DMS79 treated with DMSO at 0.1 percent for 48 hours (cell line): ENCODE data around the gene PAK1IP1.
A peak's percentile ranks its signal among the peaks of the same experiment; 100 is the strongest.
"Not testable (repeated sequence)": the region's sequence is repeated elsewhere in the genome, so short reads cannot be mapped to it uniquely, and the experiment has no call there.

ENCODE experiments used
- DNase-seq: peaks from one replicate; lab custom pipeline; 2025; lab: John Stamatoyannopoulos, UW

The PAK1IP1 gene

DNA sequence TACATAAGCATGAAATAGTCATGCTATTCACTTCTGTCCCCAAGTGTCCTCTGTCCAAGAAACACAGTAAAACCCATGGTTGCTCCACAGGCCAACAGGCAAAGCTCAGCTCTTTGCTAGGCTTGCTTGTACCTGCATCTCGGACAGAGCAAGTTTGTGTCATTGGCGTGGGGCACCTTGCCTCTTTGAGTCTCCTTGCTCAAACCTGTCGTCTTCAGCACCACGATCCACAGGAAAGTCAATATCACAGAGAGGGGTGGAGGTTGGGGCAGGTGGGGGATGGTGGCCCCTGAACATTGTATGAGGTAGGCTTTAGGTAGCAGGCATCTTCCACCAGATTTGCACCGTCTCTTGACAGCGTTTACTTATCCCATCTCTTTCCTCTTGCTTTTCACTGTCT is 48.7 kb downstream of the PAK1IP1 start:
- no peak for DNase-seq

DNA sequence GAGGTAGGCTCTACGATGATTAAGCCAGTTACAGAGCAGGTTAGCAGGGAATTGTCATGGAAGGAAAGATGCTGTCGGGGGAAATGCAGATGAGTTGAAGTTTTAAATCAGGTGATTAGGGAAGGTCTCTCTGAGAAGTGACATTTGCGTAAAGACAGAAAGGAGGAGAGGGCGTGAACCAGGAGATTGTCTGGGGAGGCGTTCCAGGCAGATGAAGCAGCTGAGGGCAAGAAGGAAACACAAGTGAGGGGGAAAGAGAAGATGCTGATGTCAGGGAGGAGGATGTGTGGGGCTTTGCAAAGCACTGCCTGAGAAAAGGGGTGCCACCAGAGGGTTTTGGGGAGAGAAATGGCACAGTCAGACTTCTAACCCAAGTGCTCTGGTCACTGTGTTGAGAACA is 50.3 kb downstream of the PAK1IP1 start:
- no peak for DNase-seq

- no peak for DNase-seq
These were observed 52.1 kb downstream of the PAK1IP1 start for GRCh38 chr6:10746915-10747250.

DNA sequence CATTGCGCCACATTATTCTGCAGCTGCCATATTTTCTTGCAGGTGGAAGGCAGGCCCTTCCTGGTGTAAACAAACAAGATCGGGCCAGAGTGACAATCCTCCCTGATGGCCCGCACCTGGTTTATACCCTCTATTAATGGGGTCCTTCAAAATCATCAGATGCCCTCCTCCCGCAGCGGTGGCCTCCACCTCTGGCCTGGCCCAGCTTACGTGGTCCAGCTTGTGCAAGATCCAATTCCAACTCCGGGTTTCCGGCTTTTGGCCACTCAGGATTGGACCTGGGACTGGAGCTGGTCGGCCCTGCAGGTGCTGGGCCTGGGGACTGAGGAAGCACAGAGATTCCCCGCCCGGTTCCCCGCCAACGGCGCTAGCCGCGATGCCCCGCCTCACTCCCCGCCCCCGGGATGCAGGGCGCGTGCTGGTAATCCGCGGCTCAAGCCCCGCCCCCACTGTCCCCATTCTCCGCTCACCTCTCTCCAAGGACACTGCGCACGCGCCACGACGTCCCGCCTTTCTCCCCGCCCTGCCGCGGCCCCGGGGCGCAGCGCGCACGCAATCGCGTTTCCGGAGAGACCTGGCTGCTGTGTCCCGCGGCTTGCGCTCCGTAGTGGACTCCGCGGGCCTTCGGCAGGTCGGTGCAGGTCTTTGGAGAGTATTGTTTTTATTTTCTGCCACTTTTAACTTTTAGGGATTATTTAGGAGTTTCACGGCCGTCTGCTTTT is 52.6 kb downstream of the PAK1IP1 start, which contains the start of gene TMEM14B:
Gene TMEM14B, plus strand, starts transcription at position 555 of the 722 bp plus-strand sequence. CDS start 1,441 bp downstream, outside the sequence.
- DNase-seq: peak; percentile 78

GRCh38 chr6:10749734-10750133 is 55.0 kb downstream of the PAK1IP1 start:
- no peak for DNase-seq

- not testable (repeated sequence) for DNase-seq
These were observed 55.8 kb downstream of the PAK1IP1 start for GRCh38 chr6:10750568-10750967.

DNA sequence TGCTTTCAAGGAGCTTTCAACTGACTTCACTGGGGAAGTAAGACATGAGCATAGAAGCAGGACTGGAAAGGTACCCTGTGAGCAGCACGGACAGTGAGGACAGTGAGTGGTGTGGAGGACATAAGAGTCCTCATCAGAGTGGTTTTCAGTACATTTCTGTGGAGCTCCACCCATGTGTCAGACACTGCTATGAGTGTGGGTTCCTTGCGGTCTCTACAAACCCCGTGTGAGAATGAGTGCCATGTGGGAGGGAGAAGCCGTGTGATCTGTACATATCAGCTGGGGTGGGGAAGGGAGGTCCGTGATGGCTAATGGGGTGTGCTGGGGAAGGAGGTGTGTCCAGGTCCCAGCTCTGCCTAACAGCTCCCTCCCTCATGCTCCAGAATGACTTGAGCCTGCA is 57.0 kb downstream of the PAK1IP1 start:
- not testable (repeated sequence) for DNase-seq

DNA sequence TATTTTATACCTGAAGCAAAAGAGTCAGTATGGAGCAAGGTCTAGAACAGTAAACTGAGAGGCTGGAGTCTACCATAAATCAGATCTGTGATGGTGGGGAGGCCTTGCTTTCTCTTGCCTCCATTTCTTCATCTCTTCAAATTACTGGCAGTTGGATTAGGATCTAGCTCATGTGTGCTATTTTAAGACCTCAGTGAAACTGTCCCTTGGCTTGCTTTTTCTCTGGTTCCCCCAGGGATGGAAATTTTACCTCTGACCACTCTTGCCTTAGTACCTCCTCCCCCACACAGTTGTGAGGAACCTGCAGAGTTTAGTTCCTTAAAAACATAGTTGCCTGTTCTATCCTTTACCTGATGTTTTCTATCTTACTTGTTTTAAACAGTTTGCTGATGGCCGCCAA is 61.3 kb downstream of the PAK1IP1 start:
- DNase-seq: no peak
